C4-2B (cell line): ENCODE data around the gene DEFB128.

ENCODE experiments used
- H3K27ac ChIP-seq: fragments of 450-650 bp; 2 replicates; pipeline ENCODE4 v1.5.1; 2017
- ZFX ChIP-seq: fragments of 450-650 bp; IDR thresholded peaks from 2 replicates; pipeline ENCODE4 v1.6.1; 2017
- TF ChIP-seq, protein P1 (sequence below): fragments of 450-650 bp; conservative IDR thresholded peaks from 2 replicates; pipeline ENCODE4 v1.5.1; 2017; ENCODE audit warnings: mild to moderate bottlenecking

DEFB128 gene

DNA sequence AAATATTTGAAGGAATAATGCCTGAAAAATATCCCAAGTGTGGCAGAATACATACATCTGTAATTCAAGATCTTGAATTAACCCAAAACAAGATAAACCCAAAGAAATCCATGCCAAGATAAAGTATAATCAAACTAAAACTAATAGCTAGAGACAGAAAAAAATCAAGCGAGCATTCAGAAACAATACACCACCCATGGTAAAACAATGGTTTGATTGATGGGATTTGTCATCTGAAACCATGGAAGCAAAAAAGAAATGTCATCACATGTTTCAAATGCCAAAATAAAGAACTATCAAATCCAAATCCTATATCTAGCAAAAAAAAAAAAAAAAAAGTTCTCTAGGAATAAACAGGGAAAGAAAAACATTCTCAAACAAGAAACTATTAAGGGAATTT lies 37.4 kb downstream of the DEFB128 start:
- no peak for TF ChIP-seq ZFX
- TF ChIP-seq, protein P1, sequence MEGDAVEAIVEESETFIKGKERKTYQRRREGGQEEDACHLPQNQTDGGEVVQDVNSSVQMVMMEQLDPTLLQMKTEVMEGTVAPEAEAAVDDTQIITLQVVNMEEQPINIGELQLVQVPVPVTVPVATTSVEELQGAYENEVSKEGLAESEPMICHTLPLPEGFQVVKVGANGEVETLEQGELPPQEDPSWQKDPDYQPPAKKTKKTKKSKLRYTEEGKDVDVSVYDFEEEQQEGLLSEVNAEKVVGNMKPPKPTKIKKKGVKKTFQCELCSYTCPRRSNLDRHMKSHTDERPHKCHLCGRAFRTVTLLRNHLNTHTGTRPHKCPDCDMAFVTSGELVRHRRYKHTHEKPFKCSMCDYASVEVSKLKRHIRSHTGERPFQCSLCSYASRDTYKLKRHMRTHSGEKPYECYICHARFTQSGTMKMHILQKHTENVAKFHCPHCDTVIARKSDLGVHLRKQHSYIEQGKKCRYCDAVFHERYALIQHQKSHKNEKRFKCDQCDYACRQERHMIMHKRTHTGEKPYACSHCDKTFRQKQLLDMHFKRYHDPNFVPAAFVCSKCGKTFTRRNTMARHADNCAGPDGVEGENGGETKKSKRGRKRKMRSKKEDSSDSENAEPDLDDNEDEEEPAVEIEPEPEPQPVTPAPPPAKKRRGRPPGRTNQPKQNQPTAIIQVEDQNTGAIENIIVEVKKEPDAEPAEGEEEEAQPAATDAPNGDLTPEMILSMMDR, result no peak
- no peak overlapping the region for H3K27ac ChIP-seq

DNA sequence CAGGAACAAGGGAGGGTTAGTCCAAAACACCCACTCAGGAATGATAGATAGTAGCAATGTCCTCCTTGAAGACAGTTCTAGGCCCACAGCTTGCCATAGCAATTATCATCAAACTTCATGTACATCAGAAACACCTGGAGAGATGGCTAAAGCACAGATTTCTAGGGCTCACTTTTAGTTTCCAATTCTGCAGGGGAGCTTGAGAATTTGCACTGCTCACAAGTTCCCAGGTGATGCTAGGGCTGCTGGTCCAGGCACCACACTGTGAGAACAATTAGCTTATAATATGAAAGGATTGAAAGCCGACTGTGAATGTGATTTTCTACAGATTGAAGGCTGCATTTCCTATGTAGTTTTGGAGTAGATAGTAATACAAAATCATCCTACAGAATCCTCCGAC lies 43.6 kb downstream of the DEFB128 start:
- no peak overlapping the region for H3K27ac ChIP-seq
- TF ChIP-seq, protein P1, result no peak
- no peak for TF ChIP-seq ZFX

DNA sequence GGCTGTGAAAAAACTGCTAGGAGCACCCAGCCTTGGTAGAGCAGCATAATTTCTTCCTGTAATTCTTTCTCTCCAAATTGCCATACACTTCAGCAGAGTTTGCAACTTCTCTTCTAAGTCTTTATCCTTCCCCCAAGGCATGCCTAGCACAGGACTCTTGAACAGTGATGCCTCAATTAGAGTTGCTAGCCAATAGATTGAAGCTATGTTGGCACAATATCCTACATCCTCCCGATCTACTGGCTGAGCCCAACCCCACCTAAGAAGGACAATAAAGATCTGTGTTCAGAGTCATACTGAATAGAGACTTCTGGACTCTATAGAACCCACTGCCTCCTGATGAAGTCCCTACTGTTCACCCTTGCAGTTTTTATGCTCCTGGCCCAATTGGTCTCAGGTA lies 47.2 kb downstream of the DEFB128 start, which contains the start of gene DEFB126:
DEFB126 (plus strand) TSS at position 301 of the 400 bp plus-strand sequence; CDS start at position 340, 39 bp downstream.
- no peak for TF ChIP-seq ZFX
- TF ChIP-seq, protein P1, result no peak
- no peak within 1 kb of the TSS for H3K27ac ChIP-seq
